A549 (cell line): ENCODE results near the gene TMEM38A. TPM values are rescaled to one million over a fixed set of nuclear protein-coding genes. Genes with fewer than 3 reads are reported as not detected.

Source experiments
- ATAC-seq, 2 experiments: fragments of 200-7000 bp in 1 of 2; fragments of >200 bp in 1 of 2; cut with Nextera tagmentation in 1 of 2; cut with Tn5 transposase in 1 of 2; 3 replicates each; pipeline versions ENCODE4 v1.8.0 to v1.9.1; 2018 to 2020; ENCODE audit warnings: mild to moderate bottlenecking in 1 of 2, moderate library complexity in 1 of 2
- CTCF ChIA-PET: fragments of 300-600 bp; sonication (Branson Sonifier 250); formaldehyde crosslinking; extraction: SDS; loops from one replicate; lab custom pipeline; 2021; ENCODE audit warnings: antibody characterized with exemption, inconsistent platforms; lab: Yijun Ruan, JAX
- POLR2A ChIA-PET: fragments of 350-600 bp; formaldehyde crosslinking; extraction: SDS; loops from one replicate; lab custom pipeline; 2021; ENCODE audit warnings: antibody characterized with exemption, inconsistent platforms; lab: Yijun Ruan, JAX
- DNase-seq, 2 experiments: peaks; one replicate each; pipeline versions ENCODE4 v3.0.0 to v3.0.0-alpha.2; 2011 to 2016; ENCODE audit warnings: low read depth in 1 of 2, low spot score in 1 of 2
- FAIRE-seq: peaks from 2 replicates; lab custom pipeline; 2011; peaks lifted over from hg19 to GRCh38; lab: Jason Lieb, UNC
- H3K27ac ChIP-seq, 2 experiments: fragments of >200 bp; sonication (Bioruptor Twin); formaldehyde crosslinking; 3 replicates each; pipeline ENCODE4 v1.5.1; 2016 to 2017
- H3K4me1 ChIP-seq: fragments of >200 bp; sonication (Bioruptor Twin); formaldehyde crosslinking; 3 replicates; pipeline ENCODE4 v1.6.1; 2016
- H3K4me2 ChIP-seq: fragments of >200 bp; sonication (Bioruptor Twin); formaldehyde crosslinking; 3 replicates; pipeline ENCODE4 v1.6.1; 2016
- H3K4me3 ChIP-seq: fragments of >200 bp; sonication (Bioruptor Twin); formaldehyde crosslinking; 3 replicates; pipeline ENCODE4 v1.5.1; 2016
- H3K9me3 ChIP-seq: fragments of >200 bp; sonication (Bioruptor Twin); formaldehyde crosslinking; 3 replicates; pipeline ENCODE4 v1.6.1; 2016
- CBX2 ChIP-seq: fragments of 200-600 bp; sonication (generic); IDR thresholded peaks from 2 replicates; pipeline ENCODE4 v1.6.1; 2016; ENCODE audit warnings: low read depth, mild to moderate bottlenecking, borderline replicate concordance
- CEBPB ChIP-seq, 2 experiments: fragments of >200 bp in 1 of 2; sonication (Bioruptor Twin) in 1 of 2; formaldehyde crosslinking in 1 of 2; IDR thresholded peaks; 2 replicates each; pipeline ENCODE4 v1.6.1; 2012 to 2016
- EHF ChIP-seq: fragments of 250-450 bp; sonication (Bioruptor Pico); IDR thresholded peaks from 2 replicates; pipeline ENCODE4 v1.5.0; 2020; ENCODE audit warnings: mild to moderate bottlenecking
- EP300 ChIP-seq, 2 experiments: fragments of >200 bp; sonication (Bioruptor Twin); formaldehyde crosslinking; IDR thresholded peaks; 2 replicates in 1 of 2; 3 replicates in 1 of 2; pipeline ENCODE4 v1.6.1; 2016 to 2017
- FOXS1 ChIP-seq: fragments of 250-450 bp; sonication (Bioruptor Pico); IDR thresholded peaks from 2 replicates; pipeline ENCODE4 v1.5.0; 2020; ENCODE audit warnings: mild to moderate bottlenecking, moderate library complexity
- GATA3 ChIP-seq: IDR thresholded peaks from 2 replicates; pipeline ENCODE4 v1.6.1; 2012; ENCODE audit warnings: borderline replicate concordance
- HOXB13 ChIP-seq: fragments of 250-450 bp; sonication (Bioruptor Pico); IDR thresholded peaks from 2 replicates; pipeline ENCODE4 v1.5.0; 2020; ENCODE audit warnings: low read depth, mild to moderate bottlenecking, moderate library complexity
- MAFK ChIP-seq: fragments of 450-650 bp; IDR thresholded peaks from 2 replicates; pipeline ENCODE4 v1.6.1; 2014; ENCODE audit not compliant: partially characterized antibody
- MYC ChIP-seq: IDR thresholded peaks from 2 replicates; pipeline ENCODE4 v1.6.1; 2012; ENCODE audit warnings: mild to moderate bottlenecking, inconsistent platforms, low read length, improper control_type of control experiment, borderline replicate concordance
- POLR2AphosphoS2 ChIP-seq: conservative IDR thresholded peaks from 2 replicates; pipeline ENCODE4 v1.6.1; 2012; ENCODE audit warnings: low read length, improper control_type of control experiment, inconsistent platforms
- RAD21 ChIP-seq, 2 experiments: fragments of >200 bp in 1 of 2; sonication (Bioruptor Twin) in 1 of 2; formaldehyde crosslinking in 1 of 2; IDR thresholded peaks in 1 of 2; conservative IDR thresholded peaks in 1 of 2; 2 replicates in 1 of 2; 3 replicates in 1 of 2; pipeline ENCODE4 v1.6.1; 2012 to 2018; ENCODE audit warnings: inconsistent platforms in 1 of 2
- RFX5 ChIP-seq: fragments of 450-650 bp; IDR thresholded peaks from 2 replicates; pipeline ENCODE4 v1.7.1; 2014; ENCODE audit warnings: antibody characterized with exemption, mild to moderate bottlenecking, moderate library complexity
- RNF2 ChIP-seq: fragments of 200-600 bp; sonication (generic); IDR thresholded peaks from 2 replicates; pipeline ENCODE4 v1.6.1; 2016; ENCODE audit warnings: low read depth, mild to moderate bottlenecking, antibody characterized with exemption, moderate library complexity, borderline replicate concordance
- TFCP2L1 ChIP-seq: fragments of 250-450 bp; sonication (Bioruptor Pico); IDR thresholded peaks from 2 replicates; pipeline ENCODE4 v1.5.0; 2021; ENCODE audit warnings: mild to moderate bottlenecking
- ZSCAN20 ChIP-seq: fragments of 250-450 bp; sonication (Bioruptor Pico); IDR thresholded peaks from 2 replicates; pipeline ENCODE4 v1.8.0; 2022; ENCODE audit warnings: mild to moderate bottlenecking, moderate library complexity
- WGBS: methylation state at CpG from one replicate; pipeline ENCODE4 v1.1.6; 2017; ENCODE audit errors: missing lambda C conversion rate; 5-methylcytosine and 5-hydroxymethylcytosine counted together
- polyA plus RNA-seq, 4 experiments: library from polyadenylated mRNA; depleted of rRNA in 3 of 4; stranded (reverse); fragments of >200 nt; fragmentation: RNase III in 1 of 4; extraction: RNeasy Plus Mini Kit Qiagen cat#74134 plus additional on column Dnase treatment in 1 of 4; gene quantifications; 2 replicates in 3 of 4; 3 replicates in 1 of 4; pipeline ENCODE4 v1.2.3, GENCODE V29; 2011 to 2017
- TF ChIP-seq, protein P1 (sequence below): fragments of 200-600 bp; sonication (generic); IDR thresholded peaks from 2 replicates; pipeline ENCODE4 v1.6.1; 2016; ENCODE audit warnings: antibody characterized with exemption, mild to moderate bottlenecking, moderate library complexity
- TF ChIP-seq, protein P2 (sequence below): IDR thresholded peaks from 2 replicates; pipeline ENCODE4 v1.6.1; 2012
- TF ChIP-seq, protein P3 (sequence below): fragments of >200 bp; sonication (Bioruptor Twin); formaldehyde crosslinking; IDR thresholded peaks from 3 replicates; pipeline ENCODE4 v1.6.1; 2016

Gene TMEM38A
- polyA plus RNA-seq, 2 of the 4 experiments (the other 2 are of a cell fraction): 1.2 to 1.5 TPM

DNA sequence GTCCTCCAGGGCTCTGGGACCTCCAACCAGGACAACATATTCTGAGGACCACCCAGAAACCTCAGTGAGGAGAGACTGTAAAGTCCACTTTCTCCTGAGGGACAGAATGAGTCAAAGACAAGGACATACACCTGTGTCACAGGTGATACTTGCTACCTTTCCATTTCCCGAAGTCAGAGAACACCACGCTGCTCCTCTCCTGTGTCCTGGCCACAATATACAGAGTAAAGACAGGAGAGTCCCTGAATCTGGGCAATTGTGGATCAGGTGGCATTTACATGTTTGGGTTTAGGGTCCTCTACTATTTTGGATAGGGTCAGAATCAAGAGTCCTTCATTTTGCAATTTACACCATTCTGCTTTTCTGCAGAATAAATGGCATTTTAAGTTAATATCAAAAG lies 37.9 kb upstream of the TMEM38A start:
- ChIA-PET POLR2A (no interaction called here), CTCF (no interaction called here)
- Histone ChIP-seq H3K4me3 (no peak overlapping the region), H3K27ac (no peak overlapping the region), H3K4me1 (peaks cover 9% of the 10 kb centered on the region; the same call in 2 of the 3 replicates), H3K9me3 (no peaks in the 10 kb centered on the region), H3K4me2 (no peak overlapping the region)
- ATAC-seq (no peak), FAIRE-seq (no peak), DNase-seq (no peak)
- TF ChIP-seq MAFK (no peak), ZSCAN20 (CRISPR knock-in tag) (no peak), EHF (no peak), TFCP2L1 (CRISPR knock-in tag) (no peak), FOXS1 (CRISPR knock-in tag) (no peak), EP300 (IDR thresholded peaks at IDR 0.05) (no peak), POLR2AphosphoS2 (no peak)
- TF ChIP-seq, protein P1, sequence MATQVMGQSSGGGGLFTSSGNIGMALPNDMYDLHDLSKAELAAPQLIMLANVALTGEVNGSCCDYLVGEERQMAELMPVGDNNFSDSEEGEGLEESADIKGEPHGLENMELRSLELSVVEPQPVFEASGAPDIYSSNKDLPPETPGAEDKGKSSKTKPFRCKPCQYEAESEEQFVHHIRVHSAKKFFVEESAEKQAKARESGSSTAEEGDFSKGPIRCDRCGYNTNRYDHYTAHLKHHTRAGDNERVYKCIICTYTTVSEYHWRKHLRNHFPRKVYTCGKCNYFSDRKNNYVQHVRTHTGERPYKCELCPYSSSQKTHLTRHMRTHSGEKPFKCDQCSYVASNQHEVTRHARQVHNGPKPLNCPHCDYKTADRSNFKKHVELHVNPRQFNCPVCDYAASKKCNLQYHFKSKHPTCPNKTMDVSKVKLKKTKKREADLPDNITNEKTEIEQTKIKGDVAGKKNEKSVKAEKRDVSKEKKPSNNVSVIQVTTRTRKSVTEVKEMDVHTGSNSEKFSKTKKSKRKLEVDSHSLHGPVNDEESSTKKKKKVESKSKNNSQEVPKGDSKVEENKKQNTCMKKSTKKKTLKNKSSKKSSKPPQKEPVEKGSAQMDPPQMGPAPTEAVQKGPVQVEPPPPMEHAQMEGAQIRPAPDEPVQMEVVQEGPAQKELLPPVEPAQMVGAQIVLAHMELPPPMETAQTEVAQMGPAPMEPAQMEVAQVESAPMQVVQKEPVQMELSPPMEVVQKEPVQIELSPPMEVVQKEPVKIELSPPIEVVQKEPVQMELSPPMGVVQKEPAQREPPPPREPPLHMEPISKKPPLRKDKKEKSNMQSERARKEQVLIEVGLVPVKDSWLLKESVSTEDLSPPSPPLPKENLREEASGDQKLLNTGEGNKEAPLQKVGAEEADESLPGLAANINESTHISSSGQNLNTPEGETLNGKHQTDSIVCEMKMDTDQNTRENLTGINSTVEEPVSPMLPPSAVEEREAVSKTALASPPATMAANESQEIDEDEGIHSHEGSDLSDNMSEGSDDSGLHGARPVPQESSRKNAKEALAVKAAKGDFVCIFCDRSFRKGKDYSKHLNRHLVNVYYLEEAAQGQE: no peak
- 78% methylated on average over 2 of the region's 2 CpGs for WGBS

DNA sequence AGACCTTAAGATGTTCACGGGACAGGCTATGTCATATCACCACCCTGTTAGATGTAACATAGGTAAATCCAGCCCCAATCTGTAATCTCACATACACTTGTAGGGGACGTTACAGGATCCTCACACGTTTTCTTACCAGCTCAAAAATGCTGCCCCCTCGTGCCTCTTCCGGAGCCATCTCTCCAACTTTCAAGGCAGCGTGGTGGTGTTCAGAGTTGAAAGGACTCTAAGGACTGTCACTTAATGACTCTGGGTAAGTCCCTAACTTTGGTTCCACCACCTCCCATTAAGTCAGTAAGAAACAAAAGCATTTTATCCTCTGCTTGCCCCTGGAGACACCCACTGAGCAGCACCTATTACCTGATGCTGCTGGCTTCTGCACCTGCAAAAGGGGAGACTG lies 37.4 kb upstream of the TMEM38A start:
- WGBS: 89% methylated on average over 6 of the region's 6 CpGs
- Histone ChIP-seq H3K9me3 (no peaks in the 10 kb centered on the region), H3K4me1 (peaks cover 9% of the 10 kb centered on the region; the same call in 2 of the 3 replicates), H3K4me3 (no peak overlapping the region), H3K27ac (no peak overlapping the region), H3K4me2 (no peak overlapping the region)
- no peak for ATAC-seq
- DNase-seq: no peak
- TF ChIP-seq RAD21 (conservative IDR thresholded peaks at IDR 0.05 in 1 of 2, IDR thresholded peaks at IDR 0.05 in 1 of 2) (no peak), MYC (no peak), HOXB13 (no peak), RNF2 (no peak), GATA3 (no peak), RFX5 (no peak), CEBPB (IDR thresholded peaks at IDR 0.05) (no peak), EHF (no peak), CBX2 (no peak)
- TF ChIP-seq, protein P1: no peak
- TF ChIP-seq, protein P2, sequence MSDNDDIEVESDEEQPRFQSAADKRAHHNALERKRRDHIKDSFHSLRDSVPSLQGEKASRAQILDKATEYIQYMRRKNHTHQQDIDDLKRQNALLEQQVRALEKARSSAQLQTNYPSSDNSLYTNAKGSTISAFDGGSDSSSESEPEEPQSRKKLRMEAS: no peak
- TF ChIP-seq, protein P3, sequence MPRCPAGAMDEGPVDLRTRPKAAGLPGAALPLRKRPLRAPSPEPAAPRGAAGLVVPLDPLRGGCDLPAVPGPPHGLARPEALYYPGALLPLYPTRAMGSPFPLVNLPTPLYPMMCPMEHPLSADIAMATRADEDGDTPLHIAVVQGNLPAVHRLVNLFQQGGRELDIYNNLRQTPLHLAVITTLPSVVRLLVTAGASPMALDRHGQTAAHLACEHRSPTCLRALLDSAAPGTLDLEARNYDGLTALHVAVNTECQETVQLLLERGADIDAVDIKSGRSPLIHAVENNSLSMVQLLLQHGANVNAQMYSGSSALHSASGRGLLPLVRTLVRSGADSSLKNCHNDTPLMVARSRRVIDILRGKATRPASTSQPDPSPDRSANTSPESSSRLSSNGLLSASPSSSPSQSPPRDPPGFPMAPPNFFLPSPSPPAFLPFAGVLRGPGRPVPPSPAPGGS: no peak
- ChIA-PET CTCF (no interaction called here), POLR2A (no interaction called here)
- no peak for FAIRE-seq
